OCI-LY7 (cell line): ENCODE results near the gene PCDH9.

ENCODE experiments used
- EZH2phosphoT487 ChIP-seq: fragments of 200-600 bp; sonication (generic); IDR thresholded peaks from 2 replicates; pipeline ENCODE4 v1.6.1; 2018; ENCODE audit warnings: low read depth, borderline replicate concordance, mild to moderate bottlenecking, mixed run types, antibody characterized with exemption, low read length, moderate library complexity, mixed read lengths
- TF ChIP-seq, protein P1 (sequence below): fragments of 200-600 bp; sonication (generic); conservative IDR thresholded peaks from 2 replicates; pipeline ENCODE4 v1.5.1; 2014; ENCODE audit warnings: mild to moderate bottlenecking, antibody characterized with exemption, low read length, moderate library complexity, mixed read lengths

DNA sequence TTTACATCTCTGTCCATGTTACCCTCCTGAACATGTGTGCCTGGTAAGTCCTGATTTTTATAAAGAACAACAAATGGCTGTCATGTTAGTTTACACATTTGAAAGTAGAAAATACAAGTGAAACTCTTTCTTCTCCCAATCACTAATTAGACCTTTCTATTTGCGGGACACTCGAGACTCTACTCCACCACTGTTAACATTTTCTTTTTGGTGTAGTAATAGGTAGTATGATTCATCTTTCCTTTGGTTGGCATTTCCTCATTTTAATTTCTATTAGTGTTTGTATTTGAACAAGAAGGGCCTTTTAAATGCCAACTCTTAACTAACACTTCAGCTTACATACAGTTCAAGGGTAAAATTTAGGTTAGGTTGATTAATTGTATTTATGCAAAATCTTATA lies 371.1 kb downstream of the PCDH9 start:
- TF ChIP-seq EZH2phosphoT487: no peak
- TF ChIP-seq, protein P1, sequence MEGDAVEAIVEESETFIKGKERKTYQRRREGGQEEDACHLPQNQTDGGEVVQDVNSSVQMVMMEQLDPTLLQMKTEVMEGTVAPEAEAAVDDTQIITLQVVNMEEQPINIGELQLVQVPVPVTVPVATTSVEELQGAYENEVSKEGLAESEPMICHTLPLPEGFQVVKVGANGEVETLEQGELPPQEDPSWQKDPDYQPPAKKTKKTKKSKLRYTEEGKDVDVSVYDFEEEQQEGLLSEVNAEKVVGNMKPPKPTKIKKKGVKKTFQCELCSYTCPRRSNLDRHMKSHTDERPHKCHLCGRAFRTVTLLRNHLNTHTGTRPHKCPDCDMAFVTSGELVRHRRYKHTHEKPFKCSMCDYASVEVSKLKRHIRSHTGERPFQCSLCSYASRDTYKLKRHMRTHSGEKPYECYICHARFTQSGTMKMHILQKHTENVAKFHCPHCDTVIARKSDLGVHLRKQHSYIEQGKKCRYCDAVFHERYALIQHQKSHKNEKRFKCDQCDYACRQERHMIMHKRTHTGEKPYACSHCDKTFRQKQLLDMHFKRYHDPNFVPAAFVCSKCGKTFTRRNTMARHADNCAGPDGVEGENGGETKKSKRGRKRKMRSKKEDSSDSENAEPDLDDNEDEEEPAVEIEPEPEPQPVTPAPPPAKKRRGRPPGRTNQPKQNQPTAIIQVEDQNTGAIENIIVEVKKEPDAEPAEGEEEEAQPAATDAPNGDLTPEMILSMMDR: no peak
